CD14-positive monocyte (primary cell): ENCODE measurements around the gene CLCN5. TPM values are rescaled to one million over a fixed set of nuclear protein-coding genes. Genes with fewer than 3 reads are reported as not detected.

ENCODE experiments used
- DNase-seq, 3 donors: peaks; one replicate each; pipeline ENCODE4 v3.0.0-alpha.2; 2011 to 2022
- H2AFZ ChIP-seq: 2 replicates; pipeline ENCODE4 v1.6.0; 2012; ENCODE audit warnings: mild to moderate bottlenecking, low read depth, low read length, inconsistent platforms; ENCODE audit not compliant: insufficient read depth, poor library complexity, severe bottlenecking
- H3K27ac ChIP-seq, 2 donors: 1 replicate in 1 of 2; 2 replicates in 1 of 2; pipeline ENCODE4 v1.5.1; 2012 to 2013; ENCODE audit warnings: low read length in 2 of 2, control low read depth in 1 of 2, inconsistent platforms in 1 of 2, low read depth in 1 of 2, mild to moderate bottlenecking in 1 of 2
- H3K27me3 ChIP-seq, 2 donors: one replicate each; pipeline versions ENCODE4 v1.6.0 to v1.6.1; 2011 to 2013; ENCODE audit warnings: low read length in 2 of 2; ENCODE audit not compliant: control insufficient read depth in 2 of 2, insufficient read depth in 2 of 2
- H3K36me3 ChIP-seq, 2 donors: replicated peaks in 1 of 2; 1 replicate in 1 of 2; 2 replicates in 1 of 2; pipeline versions ENCODE4 v1.5.1 to v1.6.1; 2012 to 2013; ENCODE audit warnings: low read length in 2 of 2, control low read depth in 1 of 2, inconsistent platforms in 1 of 2, mild to moderate bottlenecking in 1 of 2; ENCODE audit not compliant: insufficient read depth in 2 of 2, control insufficient read depth in 1 of 2
- H3K4me1 ChIP-seq, 2 donors: 1 replicate in 1 of 2; 2 replicates in 1 of 2; pipeline versions ENCODE4 v1.5.1 to v1.6.1; 2012 to 2013; ENCODE audit warnings: low read length in 2 of 2, control low read depth in 1 of 2, inconsistent platforms in 1 of 2, mild to moderate bottlenecking in 1 of 2, moderate library complexity in 1 of 2; ENCODE audit not compliant: insufficient read depth in 2 of 2, control insufficient read depth in 1 of 2
- H3K4me2 ChIP-seq: replicated peaks from 2 replicates; pipeline ENCODE3; 2012; ENCODE audit warnings: low read length, moderate library complexity, mild to moderate bottlenecking; ENCODE audit not compliant: poor library complexity, severe bottlenecking; ENCODE audit errors: extremely low read depth
- H3K4me3 ChIP-seq, 3 experiments: fragments of 200-600 bp in 1 of 3; sonication (generic) in 1 of 3; replicated peaks in 1 of 3; 1 replicate in 2 of 3; 2 replicates in 1 of 3; pipeline ENCODE4 v1.5.1; 2011 to 2013; ENCODE audit warnings: low read length in 3 of 3, mild to moderate bottlenecking in 3 of 3, control low read depth in 2 of 3, low read depth in 2 of 3, inconsistent platforms in 1 of 3, moderate library complexity in 1 of 3
- H3K79me2 ChIP-seq: 2 replicates; pipeline ENCODE4 v1.6.0; 2012; ENCODE audit warnings: mild to moderate bottlenecking, control low read depth, inconsistent platforms, low read length, moderate library complexity; ENCODE audit not compliant: insufficient read depth
- H3K9ac ChIP-seq: 2 replicates; pipeline ENCODE4 v1.6.0; 2017; ENCODE audit warnings: low read length, mild to moderate bottlenecking; ENCODE audit not compliant: insufficient read depth, poor library complexity, severe bottlenecking
- H3K9me3 ChIP-seq, 2 donors: replicated peaks in 1 of 2; 1 replicate in 1 of 2; 2 replicates in 1 of 2; pipeline versions ENCODE4 v1.5.1 to v1.6.1; 2012 to 2013; ENCODE audit warnings: low read length in 2 of 2, control low read depth in 1 of 2; ENCODE audit not compliant: control insufficient read depth in 1 of 2, insufficient read depth in 1 of 2
- H4K20me1 ChIP-seq: 2 replicates; pipeline ENCODE4 v1.6.0; 2012; ENCODE audit warnings: mild to moderate bottlenecking, low read length, control low read depth, moderate library complexity; ENCODE audit not compliant: insufficient read depth
- H3K27ac Mint-ChIP-seq, 7 donors: one replicate each; pipeline ENCODE4 v1.8.0; 2020; ENCODE audit warnings: mild to moderate bottlenecking in 7 of 7, mixed read lengths in 7 of 7, moderate library complexity in 6 of 7, inconsistent platforms in 2 of 7
- H3K27me3 Mint-ChIP-seq, 3 donors: one replicate each; pipeline ENCODE4 v1.8.0; 2021 to 2022; ENCODE audit warnings: low read depth in 3 of 3, mild to moderate bottlenecking in 3 of 3, mixed read lengths in 3 of 3, moderate library complexity in 3 of 3, inconsistent platforms in 1 of 3
- H3K36me3 Mint-ChIP-seq, 2 donors: one replicate each; pipeline ENCODE4 v1.8.0; 2020; ENCODE audit warnings: mixed read lengths in 2 of 2, inconsistent platforms in 1 of 2, mild to moderate bottlenecking in 1 of 2
- H3K4me1 Mint-ChIP-seq: one replicate; pipeline ENCODE4 v1.8.0; 2020; ENCODE audit warnings: mild to moderate bottlenecking, mixed read lengths
- H3K4me3 Mint-ChIP-seq, 2 donors: one replicate each; pipeline ENCODE4 v1.8.0; 2020; ENCODE audit warnings: mild to moderate bottlenecking in 2 of 2, mixed read lengths in 2 of 2, moderate library complexity in 1 of 2
- H3K9me3 Mint-ChIP-seq, 7 donors: one replicate each; pipeline ENCODE4 v1.8.0; 2020 to 2022; ENCODE audit warnings: mixed read lengths in 7 of 7, mild to moderate bottlenecking in 6 of 7, moderate library complexity in 6 of 7, inconsistent platforms in 2 of 7
- WGBS: methylation state at CpG from one replicate; pipeline ENCODE4 v1.1.5; 2013; ENCODE audit warnings: missing lambda C conversion rate; ENCODE audit not compliant: insufficient coverage; 5-methylcytosine and 5-hydroxymethylcytosine counted together
- intact Hi-C, 2 donors: fragments of 100-400 bp; cut with micrococcal nuclease; formaldehyde crosslinking; loops; one replicate each; pipeline versions ENCODE4 v1.15.0 to v1.15.1; 2023
- polyA plus RNA-seq, 3 donors: library from polyadenylated mRNA; depleted of rRNA in 1 of 3; unstranded in 2 of 3; stranded (reverse) in 1 of 3; fragments of 300-500 nt in 2 of 3; fragments of >200 nt in 1 of 3; fragmentation: Illumina TruSeq in 2 of 3; gene quantifications; 1 replicate in 2 of 3; 2 replicates in 1 of 3; pipeline ENCODE4 v1.2.3, GENCODE V29; 2012 to 2021
- TF ChIP-seq, protein P1 (sequence below): fragments of 200-600 bp; IDR thresholded peaks from one replicate; pipeline ENCODE4 v1.8.0; 2022; ENCODE audit warnings: antibody characterized with exemption, mild to moderate bottlenecking

Gene CLCN5
- polyA plus RNA-seq, 3 donors: 4.1 to 4.2 (median 4.1) TPM

DNA sequence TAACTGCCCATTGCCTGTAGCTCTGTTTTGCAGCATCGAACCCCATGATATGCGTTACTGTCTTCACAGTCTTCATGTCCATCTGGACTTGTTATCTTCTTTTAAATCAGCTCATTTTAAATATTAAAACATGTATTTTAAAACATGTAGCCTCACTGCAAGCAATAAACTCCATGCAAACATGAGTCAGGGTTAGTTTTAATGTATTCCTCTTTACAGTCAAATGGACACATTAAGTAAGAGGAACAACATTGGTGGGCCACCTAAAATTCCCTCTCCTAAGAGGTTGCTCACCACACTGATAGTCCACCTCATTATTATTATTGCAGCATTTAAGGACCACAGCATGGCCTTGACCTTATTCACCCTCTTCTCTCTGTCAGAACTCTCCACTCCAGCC, 74.1 kb downstream of the CLCN5 start:
- no peaks in the 10 kb centered on the region for H3K36me3 ChIP-seq
- Mint-ChIP-seq H3K9me3 (peaks cover 0 to 2% (median 0%) of the 10 kb centered on the region in 7 donors), H3K27me3 (peaks cover 0 to 8% (median 4%) of the 10 kb centered on the region in 3 donors), H3K4me1 (peaks cover 36% of the 10 kb centered on the region), H3K36me3 (peaks cover 0 to 12% of the 10 kb centered on the region in 2 donors), H3K27ac (no peak overlapping the region), H3K4me3 (no peak overlapping the region)
- no peaks in the 10 kb centered on the region for H3K9me3 ChIP-seq
- WGBS: no CpG with 5 or more reads among the region's 2 CpGs
- no peaks in the 10 kb centered on the region for H3K79me2 ChIP-seq
- H3K4me1 ChIP-seq: peaks cover 18 to 19% of the 10 kb centered on the region in 2 donors
- H4K20me1 ChIP-seq: no peaks in the 10 kb centered on the region
- no peak overlapping the region for H3K4me3 ChIP-seq
- no peak overlapping the region for H3K27ac ChIP-seq
- H3K4me2 ChIP-seq: no peak overlapping the region
- no peaks in the 10 kb centered on the region for H3K27me3 ChIP-seq
- no peak overlapping the region for H3K9ac ChIP-seq
- H2AFZ ChIP-seq: no peak overlapping the region
- intact Hi-C loops: no loop called here
- no peak for DNase-seq
- TF ChIP-seq, protein P1, sequence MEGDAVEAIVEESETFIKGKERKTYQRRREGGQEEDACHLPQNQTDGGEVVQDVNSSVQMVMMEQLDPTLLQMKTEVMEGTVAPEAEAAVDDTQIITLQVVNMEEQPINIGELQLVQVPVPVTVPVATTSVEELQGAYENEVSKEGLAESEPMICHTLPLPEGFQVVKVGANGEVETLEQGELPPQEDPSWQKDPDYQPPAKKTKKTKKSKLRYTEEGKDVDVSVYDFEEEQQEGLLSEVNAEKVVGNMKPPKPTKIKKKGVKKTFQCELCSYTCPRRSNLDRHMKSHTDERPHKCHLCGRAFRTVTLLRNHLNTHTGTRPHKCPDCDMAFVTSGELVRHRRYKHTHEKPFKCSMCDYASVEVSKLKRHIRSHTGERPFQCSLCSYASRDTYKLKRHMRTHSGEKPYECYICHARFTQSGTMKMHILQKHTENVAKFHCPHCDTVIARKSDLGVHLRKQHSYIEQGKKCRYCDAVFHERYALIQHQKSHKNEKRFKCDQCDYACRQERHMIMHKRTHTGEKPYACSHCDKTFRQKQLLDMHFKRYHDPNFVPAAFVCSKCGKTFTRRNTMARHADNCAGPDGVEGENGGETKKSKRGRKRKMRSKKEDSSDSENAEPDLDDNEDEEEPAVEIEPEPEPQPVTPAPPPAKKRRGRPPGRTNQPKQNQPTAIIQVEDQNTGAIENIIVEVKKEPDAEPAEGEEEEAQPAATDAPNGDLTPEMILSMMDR: no peak

DNA sequence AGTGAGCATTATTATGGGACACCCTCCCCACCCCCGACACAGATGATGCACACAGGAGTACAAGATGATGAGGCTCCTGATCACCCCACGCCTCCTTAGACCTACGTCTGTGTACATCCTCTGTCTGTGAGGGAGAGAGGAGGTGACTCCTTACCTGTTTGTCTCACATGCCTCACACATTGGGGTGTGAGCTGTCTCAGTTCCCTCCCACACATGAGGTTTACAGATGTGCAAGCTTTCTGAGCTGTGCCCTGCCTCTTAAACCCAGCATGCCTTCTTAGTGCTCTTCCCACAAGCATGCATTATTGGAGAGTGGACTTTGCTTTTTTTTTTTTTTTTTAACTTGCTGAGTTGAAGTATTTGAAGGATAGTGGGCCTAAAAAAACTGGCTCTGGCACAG, 76.7 kb downstream of the CLCN5 start:
- Histone ChIP-seq H3K4me2 (no peak overlapping the region), H3K27me3 (no peaks in the 10 kb centered on the region), H4K20me1 (no peaks in the 10 kb centered on the region), H3K9ac (no peak overlapping the region), H3K4me1 (peaks cover 34 to 37% of the 10 kb centered on the region in 2 donors), H2AFZ (no peak overlapping the region), H3K4me3 (no peak overlapping the region), H3K9me3 (no peaks in the 10 kb centered on the region), H3K79me2 (no peaks in the 10 kb centered on the region), H3K27ac (no peak overlapping the region), H3K36me3 (no peaks in the 10 kb centered on the region)
- H3K9me3 Mint-ChIP-seq: peaks cover 0 to 2% (median 0%) of the 10 kb centered on the region in 7 donors
- peaks cover 44% of the 10 kb centered on the region for H3K4me1 Mint-ChIP-seq
- intact Hi-C loops: no loop called here
- no peak for DNase-seq
- WGBS: no CpG with 5 or more reads among the region's 3 CpGs
- peaks cover 0 to 14% of the 10 kb centered on the region in 2 donors for H3K36me3 Mint-ChIP-seq
- no peak overlapping the region for H3K27ac Mint-ChIP-seq
- TF ChIP-seq, protein P1: no peak
- H3K4me3 Mint-ChIP-seq: no peak overlapping the region
- H3K27me3 Mint-ChIP-seq: peaks cover 0 to 4% (median 2%) of the 10 kb centered on the region in 3 donors
